Measurements from ENCODE around the gene GRM3.

The GRM3 gene

GRCh38 chr7:86833360-86833759 is 189.7 kb downstream of the GRM3 start:
- Histone ChIP-seq H3K4me3 (ENCODE audit: low read depth, low read length) (no peak overlapping the region), H3K79me2 (ENCODE audit: control insufficient read depth, insufficient read depth, low read length, unreplicated experiment) (no peaks in the 10 kb centered on the region), H3K27me3 (ENCODE audit: insufficient read depth, low read length) (no peaks in the 10 kb centered on the region), H3K27ac (ENCODE audit: low read depth, low read length) (no peak overlapping the region), H3K36me3 (ENCODE audit: insufficient read depth, low read length) (no peaks in the 10 kb centered on the region), H3K4me1 (ENCODE audit: control insufficient read depth, insufficient read depth, low read length, unreplicated experiment) (no peaks in the 10 kb centered on the region), H2AFZ (ENCODE audit: low read length, unreplicated experiment) (no peak overlapping the region)

DNA sequence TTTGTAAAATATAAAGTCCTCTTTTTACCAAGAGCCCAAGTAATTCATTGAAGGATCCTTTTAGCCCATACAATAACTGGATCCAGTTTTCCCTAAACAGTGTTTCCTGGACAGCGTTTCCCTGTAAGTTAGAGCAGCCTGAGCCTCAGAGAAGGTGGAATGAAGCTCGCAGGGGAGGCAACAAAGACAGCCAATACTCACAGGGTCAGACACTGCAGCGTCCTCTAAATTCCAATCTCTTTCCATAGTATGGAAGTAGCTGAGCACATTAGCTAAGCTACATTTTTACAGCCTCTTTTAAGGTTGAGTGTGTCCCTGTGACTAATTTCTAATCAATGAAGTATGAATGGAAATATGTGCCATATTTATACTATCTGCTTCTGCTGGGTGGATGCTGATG is 193.5 kb downstream of the GRM3 start:
- no peak overlapping the region for H3K27ac ChIP-seq (ENCODE audit: low read depth, low read length)
- no peaks in the 10 kb centered on the region for H3K27me3 ChIP-seq (ENCODE audit: insufficient read depth, low read length)
- H3K4me3 ChIP-seq (ENCODE audit: low read depth, low read length) = no peak overlapping the region
- H3K79me2 ChIP-seq (ENCODE audit: control insufficient read depth, insufficient read depth, low read length, unreplicated experiment) = no peaks in the 10 kb centered on the region
- H3K36me3 ChIP-seq (ENCODE audit: insufficient read depth, low read length) = no peaks in the 10 kb centered on the region
- no peaks in the 10 kb centered on the region for H3K4me1 ChIP-seq (ENCODE audit: control insufficient read depth, insufficient read depth, low read length, unreplicated experiment)
- H2AFZ ChIP-seq (ENCODE audit: low read length, unreplicated experiment) = no peak overlapping the region

GRCh38 chr7:86844608-86845007 is 200.9 kb downstream of the GRM3 start:
- Histone ChIP-seq H3K27ac (ENCODE audit: low read depth, low read length) (no peak overlapping the region), H3K27me3 (ENCODE audit: insufficient read depth, low read length) (no peaks in the 10 kb centered on the region), H3K4me3 (ENCODE audit: low read depth, low read length) (no peak overlapping the region), H3K4me1 (ENCODE audit: control insufficient read depth, insufficient read depth, low read length, unreplicated experiment) (no peaks in the 10 kb centered on the region), H2AFZ (ENCODE audit: low read length, unreplicated experiment) (no peak overlapping the region), H3K36me3 (ENCODE audit: insufficient read depth, low read length) (no peaks in the 10 kb centered on the region), H3K79me2 (ENCODE audit: control insufficient read depth, insufficient read depth, low read length, unreplicated experiment) (no peaks in the 10 kb centered on the region)

DNA sequence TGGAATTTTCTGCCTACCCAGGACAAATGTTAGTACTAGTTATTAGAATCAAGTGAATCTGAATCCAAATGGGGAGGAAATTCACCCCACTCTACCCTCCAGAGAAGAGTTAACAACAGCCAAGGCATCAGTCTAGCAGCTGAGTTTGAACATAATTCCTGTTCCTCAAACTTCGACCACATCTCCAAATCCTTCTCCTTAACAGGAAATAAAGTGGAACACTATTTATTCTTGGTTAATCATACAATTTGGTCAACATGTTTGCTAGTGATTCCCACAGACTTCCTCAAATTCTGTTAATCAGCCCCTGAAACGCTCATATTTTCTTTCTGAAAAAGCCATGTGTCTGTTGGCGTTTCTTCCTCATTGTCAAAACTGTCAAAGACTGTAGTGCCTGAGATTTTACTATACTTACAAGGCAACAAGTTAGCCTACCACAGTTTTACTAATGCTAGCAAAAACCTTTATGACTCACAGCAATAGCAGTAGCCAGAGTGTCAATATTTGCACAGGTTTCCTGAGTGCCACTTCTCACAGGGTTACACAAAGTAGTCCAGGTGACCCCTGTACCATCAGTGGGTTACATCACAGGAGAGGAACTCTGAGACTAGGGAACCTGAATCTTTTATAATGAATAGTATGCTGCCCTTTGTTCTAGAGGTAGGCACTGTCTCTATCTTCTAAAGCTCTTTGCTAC is 202.9 kb downstream of the GRM3 start:
- H3K4me3 ChIP-seq (ENCODE audit: low read depth, low read length) = no peak overlapping the region
- H3K36me3 ChIP-seq (ENCODE audit: insufficient read depth, low read length) = no peaks in the 10 kb centered on the region
- no peaks in the 10 kb centered on the region for H3K27me3 ChIP-seq (ENCODE audit: insufficient read depth, low read length)
- no peaks in the 10 kb centered on the region for H3K79me2 ChIP-seq (ENCODE audit: control insufficient read depth, insufficient read depth, low read length, unreplicated experiment)
- no peak overlapping the region for H2AFZ ChIP-seq (ENCODE audit: low read length, unreplicated experiment)
- no peaks in the 10 kb centered on the region for H3K4me1 ChIP-seq (ENCODE audit: control insufficient read depth, insufficient read depth, low read length, unreplicated experiment)
- H3K27ac ChIP-seq (ENCODE audit: low read depth, low read length) = no peak overlapping the region

GRCh38 chr7:86848226-86848625 is 204.5 kb downstream of the GRM3 start:
- no peak overlapping the region for H3K27ac ChIP-seq (ENCODE audit: low read depth, low read length)
- no peaks in the 10 kb centered on the region for H3K4me1 ChIP-seq (ENCODE audit: control insufficient read depth, insufficient read depth, low read length, unreplicated experiment)
- H3K36me3 ChIP-seq (ENCODE audit: insufficient read depth, low read length) = no peaks in the 10 kb centered on the region
- no peaks in the 10 kb centered on the region for H3K79me2 ChIP-seq (ENCODE audit: control insufficient read depth, insufficient read depth, low read length, unreplicated experiment)
- no peaks in the 10 kb centered on the region for H3K27me3 ChIP-seq (ENCODE audit: insufficient read depth, low read length)
- no peak overlapping the region for H3K4me3 ChIP-seq (ENCODE audit: low read depth, low read length)
- H2AFZ ChIP-seq (ENCODE audit: low read length, unreplicated experiment) = no peak overlapping the region

GRCh38 chr7:86851566-86851965 is 207.9 kb downstream of the GRM3 start:
- Histone ChIP-seq H3K4me1 (ENCODE audit: control insufficient read depth, insufficient read depth, low read length, unreplicated experiment) (no peaks in the 10 kb centered on the region), H3K79me2 (ENCODE audit: control insufficient read depth, insufficient read depth, low read length, unreplicated experiment) (no peaks in the 10 kb centered on the region), H3K27me3 (ENCODE audit: insufficient read depth, low read length) (no peaks in the 10 kb centered on the region), H3K36me3 (ENCODE audit: insufficient read depth, low read length) (no peaks in the 10 kb centered on the region), H2AFZ (ENCODE audit: low read length, unreplicated experiment) (no peak overlapping the region), H3K4me3 (ENCODE audit: low read depth, low read length) (no peak overlapping the region), H3K27ac (ENCODE audit: low read depth, low read length) (no peak overlapping the region)

DNA sequence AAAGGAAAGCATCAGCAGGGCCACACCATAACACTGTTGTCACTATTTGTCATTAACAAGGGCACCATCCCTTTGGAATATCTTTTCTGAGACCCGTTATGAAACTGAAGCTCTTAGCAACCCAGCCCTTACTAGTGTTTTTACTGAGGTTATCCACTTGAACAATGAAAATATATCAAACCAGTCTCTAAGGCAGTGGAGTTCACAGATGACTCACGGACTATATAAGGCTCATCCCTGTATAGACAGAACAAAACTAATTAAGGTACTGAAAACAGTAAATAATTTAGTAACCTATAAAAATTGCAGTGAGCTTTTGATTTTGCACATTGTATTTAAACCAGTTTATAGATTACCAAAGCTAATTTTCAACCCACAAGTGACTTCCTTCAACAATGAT is 219.7 kb downstream of the GRM3 start:
- no peaks in the 10 kb centered on the region for H3K36me3 ChIP-seq (ENCODE audit: insufficient read depth, low read length)
- H3K4me1 ChIP-seq (ENCODE audit: control insufficient read depth, insufficient read depth, low read length, unreplicated experiment) = no peaks in the 10 kb centered on the region
- no peaks in the 10 kb centered on the region for H3K79me2 ChIP-seq (ENCODE audit: control insufficient read depth, insufficient read depth, low read length, unreplicated experiment)
- no peak overlapping the region for H3K4me3 ChIP-seq (ENCODE audit: low read depth, low read length)
- no peak overlapping the region for H3K27ac ChIP-seq (ENCODE audit: low read depth, low read length)
- no peak overlapping the region for H2AFZ ChIP-seq (ENCODE audit: low read length, unreplicated experiment)
- no peaks in the 10 kb centered on the region for H3K27me3 ChIP-seq (ENCODE audit: insufficient read depth, low read length)

GRCh38 chr7:86867163-86867762 is 223.6 kb downstream of the GRM3 start:
- Histone ChIP-seq H3K4me3 (ENCODE audit: low read depth, low read length) (no peak overlapping the region), H3K79me2 (ENCODE audit: control insufficient read depth, insufficient read depth, low read length, unreplicated experiment) (no peaks in the 10 kb centered on the region), H3K27ac (ENCODE audit: low read depth, low read length) (no peak overlapping the region), H3K27me3 (ENCODE audit: insufficient read depth, low read length) (no peaks in the 10 kb centered on the region), H2AFZ (ENCODE audit: low read length, unreplicated experiment) (no peak overlapping the region), H3K36me3 (ENCODE audit: insufficient read depth, low read length) (no peaks in the 10 kb centered on the region), H3K4me1 (ENCODE audit: control insufficient read depth, insufficient read depth, low read length, unreplicated experiment) (no peaks in the 10 kb centered on the region)

- no peak overlapping the region for H3K4me3 ChIP-seq (ENCODE audit: low read depth, low read length)
- H2AFZ ChIP-seq (ENCODE audit: low read length, unreplicated experiment) = no peak overlapping the region
- no peaks in the 10 kb centered on the region for H3K79me2 ChIP-seq (ENCODE audit: control insufficient read depth, insufficient read depth, low read length, unreplicated experiment)
- no peaks in the 10 kb centered on the region for H3K36me3 ChIP-seq (ENCODE audit: insufficient read depth, low read length)
- no peak overlapping the region for H3K27ac ChIP-seq (ENCODE audit: low read depth, low read length)
- no peaks in the 10 kb centered on the region for H3K27me3 ChIP-seq (ENCODE audit: insufficient read depth, low read length)
- H3K4me1 ChIP-seq (ENCODE audit: control insufficient read depth, insufficient read depth, low read length, unreplicated experiment) = no peaks in the 10 kb centered on the region
Measured at GRCh38 chr7:86876146-86876545, 232.4 kb downstream of the GRM3 start.

- H3K4me3 ChIP-seq (ENCODE audit: low read depth, low read length) = no peak overlapping the region
- H3K4me1 ChIP-seq (ENCODE audit: control insufficient read depth, insufficient read depth, low read length, unreplicated experiment) = no peaks in the 10 kb centered on the region
- H3K27me3 ChIP-seq (ENCODE audit: insufficient read depth, low read length) = no peaks in the 10 kb centered on the region
Measured at GRCh38 chr7:86884152-86884551, 240.4 kb downstream of the GRM3 start.

DNA sequence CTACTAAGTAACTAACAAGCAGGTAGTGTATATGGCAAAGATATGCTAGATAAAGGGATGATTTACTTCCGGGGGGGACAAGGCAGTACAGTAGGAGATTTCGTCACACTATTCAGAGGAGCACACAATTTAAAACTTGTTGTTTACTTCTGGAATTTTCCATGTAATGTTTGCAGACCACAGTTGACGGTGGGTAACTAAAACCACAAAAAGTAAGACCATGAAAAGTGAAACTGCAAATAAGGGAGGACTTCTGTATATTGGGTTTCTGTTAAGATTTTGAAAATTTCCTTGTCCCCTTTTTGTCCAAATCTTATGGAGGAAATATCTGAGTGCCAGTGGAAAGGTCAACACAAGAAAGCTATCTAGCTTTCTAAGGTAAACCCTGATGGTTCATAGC is 245.8 kb downstream of the GRM3 start:
- H3K4me3 ChIP-seq (ENCODE audit: low read depth, low read length) = no peak overlapping the region
- H3K4me1 ChIP-seq (ENCODE audit: control insufficient read depth, insufficient read depth, low read length, unreplicated experiment) = no peaks in the 10 kb centered on the region
- no peaks in the 10 kb centered on the region for H3K79me2 ChIP-seq (ENCODE audit: control insufficient read depth, insufficient read depth, low read length, unreplicated experiment)
- H3K36me3 ChIP-seq (ENCODE audit: insufficient read depth, low read length) = no peaks in the 10 kb centered on the region
- H3K27me3 ChIP-seq (ENCODE audit: insufficient read depth, low read length) = no peaks in the 10 kb centered on the region
- H3K27ac ChIP-seq (ENCODE audit: low read depth, low read length) = no peak overlapping the region
- no peak overlapping the region for H2AFZ ChIP-seq (ENCODE audit: low read length, unreplicated experiment)

More at GRCh38 chr7:86884152-86884551, 240.4 kb downstream of the GRM3 start:
- H3K79me2 ChIP-seq (ENCODE audit: control insufficient read depth, insufficient read depth, low read length, unreplicated experiment) = no peaks in the 10 kb centered on the region
- H3K27ac ChIP-seq (ENCODE audit: low read depth, low read length) = no peak overlapping the region
- H2AFZ ChIP-seq (ENCODE audit: low read length, unreplicated experiment) = no peak overlapping the region
- H3K36me3 ChIP-seq (ENCODE audit: insufficient read depth, low read length) = no peaks in the 10 kb centered on the region

All from ACC112 (cell line).